GM12872 (cell line): ENCODE measurements around the gene GSTO2.

Experiments
- TF ChIP-seq, protein P1 (sequence below): IDR thresholded peaks from 3 replicates; pipeline ENCODE4 v1.5.1; 2011; ENCODE audit warnings: low read depth, mild to moderate bottlenecking, low read length, moderate library complexity; ENCODE audit not compliant: insufficient read depth

The GSTO2 gene

DNA sequence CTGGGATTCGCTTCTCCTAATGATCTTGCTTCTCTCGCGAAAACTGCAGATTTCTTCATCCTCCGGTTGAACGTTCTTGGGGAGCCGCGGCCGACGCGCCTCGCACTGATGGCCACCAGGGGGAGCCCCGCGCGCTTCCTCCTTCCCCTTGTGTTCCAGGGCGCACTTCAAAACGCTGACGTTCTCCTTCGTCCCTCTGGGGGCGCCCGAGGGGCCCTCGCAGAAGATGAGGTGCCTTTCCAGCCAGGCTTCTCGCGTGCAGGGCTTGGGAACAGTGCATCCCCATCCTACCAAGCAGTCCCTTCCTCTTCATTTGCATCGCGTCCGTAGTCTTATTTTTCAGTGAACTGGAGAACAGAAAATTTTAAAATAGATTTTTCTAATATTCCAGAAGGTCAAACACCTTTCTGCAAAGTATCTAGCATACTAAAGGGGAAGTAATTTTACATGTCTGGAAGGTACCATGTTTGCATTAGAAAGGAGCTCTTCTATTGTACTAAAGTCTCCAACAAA lies 22.5 kb downstream of the GSTO2 start:
- TF ChIP-seq, protein P1, sequence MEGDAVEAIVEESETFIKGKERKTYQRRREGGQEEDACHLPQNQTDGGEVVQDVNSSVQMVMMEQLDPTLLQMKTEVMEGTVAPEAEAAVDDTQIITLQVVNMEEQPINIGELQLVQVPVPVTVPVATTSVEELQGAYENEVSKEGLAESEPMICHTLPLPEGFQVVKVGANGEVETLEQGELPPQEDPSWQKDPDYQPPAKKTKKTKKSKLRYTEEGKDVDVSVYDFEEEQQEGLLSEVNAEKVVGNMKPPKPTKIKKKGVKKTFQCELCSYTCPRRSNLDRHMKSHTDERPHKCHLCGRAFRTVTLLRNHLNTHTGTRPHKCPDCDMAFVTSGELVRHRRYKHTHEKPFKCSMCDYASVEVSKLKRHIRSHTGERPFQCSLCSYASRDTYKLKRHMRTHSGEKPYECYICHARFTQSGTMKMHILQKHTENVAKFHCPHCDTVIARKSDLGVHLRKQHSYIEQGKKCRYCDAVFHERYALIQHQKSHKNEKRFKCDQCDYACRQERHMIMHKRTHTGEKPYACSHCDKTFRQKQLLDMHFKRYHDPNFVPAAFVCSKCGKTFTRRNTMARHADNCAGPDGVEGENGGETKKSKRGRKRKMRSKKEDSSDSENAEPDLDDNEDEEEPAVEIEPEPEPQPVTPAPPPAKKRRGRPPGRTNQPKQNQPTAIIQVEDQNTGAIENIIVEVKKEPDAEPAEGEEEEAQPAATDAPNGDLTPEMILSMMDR, result peak; percentile 100

DNA sequence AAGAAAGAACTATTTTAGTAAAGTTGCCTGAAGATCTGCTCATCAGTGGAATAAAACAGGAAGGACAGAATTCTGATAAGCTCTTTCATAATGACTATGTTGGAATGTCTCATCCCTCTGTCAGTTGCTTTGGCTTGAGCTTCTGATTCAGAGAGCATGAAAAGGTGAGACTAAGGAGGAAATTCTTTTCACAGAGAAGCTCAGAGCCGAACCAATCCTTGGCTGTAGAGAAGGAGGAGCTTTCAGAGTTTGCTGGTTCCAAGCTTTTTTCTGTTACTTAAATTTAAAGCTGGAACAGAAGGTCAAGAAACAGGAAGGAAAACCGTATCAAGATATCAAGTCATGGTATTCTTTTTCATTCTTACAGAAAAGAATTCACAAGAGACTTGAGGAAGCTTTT lies 24.0 kb downstream of the GSTO2 start:
- TF ChIP-seq, protein P1, result no peak

DNA sequence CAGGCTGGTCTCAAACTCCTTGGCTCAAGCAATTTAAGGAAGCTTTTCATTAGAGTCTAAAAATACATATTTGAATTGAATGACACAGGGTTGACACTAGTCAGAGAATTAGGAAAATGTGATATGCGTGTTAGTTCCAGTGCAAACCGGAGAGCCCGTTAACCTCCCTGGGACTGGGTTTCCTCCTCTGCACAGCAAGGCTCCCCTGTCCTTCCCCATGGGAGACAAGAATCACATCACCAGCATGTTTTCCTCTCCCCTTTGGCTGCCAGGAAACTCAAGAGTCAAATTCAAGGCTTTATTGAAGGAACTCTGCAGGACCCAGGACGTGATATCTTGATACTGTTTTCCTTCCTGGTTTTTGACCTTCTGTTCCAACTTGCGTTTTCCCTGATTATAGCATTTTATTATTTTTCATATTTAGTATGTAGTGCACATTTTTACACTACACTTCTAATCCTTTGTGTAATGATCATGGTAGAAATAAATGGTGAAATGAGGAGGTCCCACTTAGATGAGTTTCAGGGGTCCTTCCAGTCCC lies 24.9 kb downstream of the GSTO2 start:
- TF ChIP-seq, protein P1, result no peak

DNA sequence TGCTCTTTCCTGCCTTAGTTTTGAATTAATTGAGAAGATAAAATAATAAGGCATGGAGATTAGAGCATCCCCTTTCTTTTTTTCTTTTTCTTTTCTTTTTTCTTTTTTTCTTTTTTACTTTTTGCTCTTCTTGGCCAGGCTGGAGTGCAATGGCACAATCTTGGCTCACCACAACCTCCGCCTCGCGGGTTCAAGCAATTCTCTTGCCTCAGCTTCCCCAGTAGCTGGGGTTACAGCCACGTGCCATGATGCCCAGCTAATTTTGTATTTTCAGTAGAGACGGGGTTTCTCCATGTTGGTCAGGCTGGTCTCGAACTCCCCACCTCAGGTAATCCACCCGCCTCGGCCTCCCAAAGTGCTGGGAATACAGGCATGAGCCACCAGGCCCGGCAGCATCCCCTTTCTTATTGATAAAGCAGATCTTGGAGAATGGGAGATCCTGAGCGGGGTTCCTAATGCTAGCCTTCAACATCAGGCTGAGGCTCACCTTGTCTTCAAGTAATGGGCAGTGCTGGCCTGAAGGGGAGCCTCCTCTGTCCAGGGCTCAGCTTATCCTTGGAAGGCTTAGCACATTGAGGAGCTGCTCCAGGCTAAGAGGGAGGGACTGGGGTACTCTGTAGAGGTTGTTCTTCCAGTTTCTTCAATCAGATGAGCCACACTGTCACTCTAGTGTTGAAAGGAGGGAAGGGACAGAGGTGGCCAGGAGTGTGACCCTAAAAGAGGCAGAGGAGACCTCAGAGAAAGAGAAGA lies 27.9 kb downstream of the GSTO2 start:
- TF ChIP-seq, protein P1, result no peak

DNA sequence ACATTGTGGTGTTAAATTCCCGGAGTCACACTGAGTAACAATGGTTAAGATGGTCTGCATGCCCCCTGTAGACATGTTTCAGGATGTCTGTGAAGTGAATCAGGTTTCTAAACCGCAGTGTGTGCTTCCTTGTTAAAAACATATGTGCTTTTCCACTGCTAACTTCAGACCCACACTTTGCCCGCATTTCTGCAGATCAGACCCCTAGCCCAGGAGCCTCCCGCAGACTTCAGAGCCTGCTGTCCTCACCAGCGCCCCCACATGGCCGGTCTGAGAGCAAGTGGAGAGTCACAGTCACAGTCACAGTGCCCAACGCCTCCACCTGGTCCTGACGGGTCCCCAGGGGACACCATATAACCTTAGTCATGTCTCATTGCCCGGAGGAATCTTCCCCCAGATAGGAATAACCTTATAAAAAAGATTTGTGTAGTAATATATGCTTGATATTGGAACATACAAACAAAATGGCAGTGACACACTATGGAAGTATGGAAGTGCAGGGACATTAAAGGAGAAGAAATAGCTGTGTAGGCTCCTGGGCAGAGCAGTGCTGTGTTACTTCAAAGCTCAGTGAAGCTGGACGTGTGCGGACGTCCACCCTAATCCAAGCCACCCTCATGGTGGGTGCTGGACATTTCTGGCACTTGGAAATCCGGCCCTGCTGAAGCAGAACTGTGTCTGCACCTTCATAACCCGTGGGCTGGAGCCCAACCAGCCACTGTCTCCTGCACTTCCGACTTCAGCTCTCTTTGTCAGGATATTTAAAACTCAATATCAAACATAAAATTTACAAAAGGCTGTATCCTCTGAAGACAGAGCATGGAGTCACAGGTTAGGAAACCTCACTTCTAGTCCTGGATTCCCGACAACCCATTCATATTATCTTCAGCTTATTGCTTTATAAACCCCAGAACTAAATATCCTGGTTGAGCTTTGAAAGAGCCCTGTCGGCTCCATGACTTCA lies 29.0 kb downstream of the GSTO2 start:
- TF ChIP-seq, protein P1, result peak; percentile 56

DNA sequence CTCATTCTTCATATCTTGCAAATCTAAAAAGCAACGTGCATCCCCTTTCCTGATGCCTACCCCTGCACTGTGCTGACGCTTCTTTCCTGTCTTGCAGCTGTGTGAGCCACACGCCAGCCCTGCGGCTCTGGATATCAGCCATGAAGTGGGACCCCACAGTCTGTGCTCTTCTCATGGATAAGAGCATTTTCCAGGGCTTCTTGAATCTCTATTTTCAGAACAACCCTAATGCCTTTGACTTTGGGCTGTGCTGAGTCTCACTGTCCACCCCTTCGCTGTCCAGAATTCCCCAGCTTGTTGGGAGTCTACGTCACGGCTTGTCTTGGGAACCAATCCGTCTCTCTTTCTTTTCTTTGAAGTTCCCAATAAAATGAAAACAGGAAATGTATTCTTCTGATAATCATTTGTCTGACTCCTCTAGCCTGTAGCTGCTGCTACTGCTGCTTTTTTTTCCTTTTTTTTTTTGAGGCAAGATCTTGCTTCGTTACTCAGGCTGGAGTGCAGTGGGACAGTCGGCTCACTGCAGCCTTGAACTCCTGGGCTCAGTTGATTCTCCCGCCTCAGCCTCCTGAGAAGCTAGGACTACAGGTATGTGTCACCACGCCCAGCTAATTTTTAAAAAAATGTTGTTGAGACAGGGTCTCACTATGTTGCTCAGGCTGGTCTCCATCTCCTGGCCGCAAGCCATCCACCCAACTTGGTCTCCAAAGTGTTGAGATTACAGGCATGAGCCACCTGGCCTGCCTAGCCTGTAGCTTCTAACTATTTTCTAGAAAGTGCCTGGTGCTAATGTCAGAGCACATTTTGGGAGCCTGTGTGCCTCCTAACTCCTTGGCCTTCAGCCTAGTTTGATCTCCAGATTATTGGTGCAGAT lies 30.3 kb downstream of the GSTO2 start:
- TF ChIP-seq, protein P1, result no peak
